PC-9 (cell line): Measurements from ENCODE around the gene RCOR3. TPM values are rescaled to one million over a fixed set of nuclear protein-coding genes. Genes with fewer than 3 reads are reported as not detected.

ENCODE experiments used
- BruUV-seq: library from RNA; stranded (reverse); fragments of 400-500 nt; replicated peaks from 2 replicates; lab custom pipeline; 2021; lab: Mats Ljungman, UMichigan
- CTCF ChIA-PET: fragments of 300-600 bp; sonication (Branson Sonifier 250); formaldehyde crosslinking; loops from one replicate; lab custom pipeline; 2022; ENCODE audit warnings: antibody characterized with exemption; lab: Charles Lee
- POLR2A ChIA-PET: fragments of 300-600 bp; sonication (Branson Sonifier 250); formaldehyde crosslinking; loops from one replicate; lab custom pipeline; 2022; ENCODE audit warnings: antibody characterized with exemption; ENCODE audit not compliant: unreplicated experiment; lab: Charles Lee
- DNase-seq, 2 experiments: peaks; one replicate each; pipeline versions ENCODE4 v3.0.0 to v3.0.0-alpha.2; 2015 to 2022; ENCODE audit warnings: mixed read lengths in 1 of 2
- H2AFZ ChIP-seq: fragments of 200-600 bp; sonication (generic); 2 replicates; pipeline ENCODE4 v1.8.1; 2017; ENCODE audit warnings: antibody characterized with exemption
- H3F3A ChIP-seq: fragments of 200-600 bp; sonication (generic); 2 replicates; pipeline ENCODE4 v1.8.1; 2017; ENCODE audit warnings: antibody characterized with exemption, mild to moderate bottlenecking, low read depth; ENCODE audit not compliant: insufficient read depth
- H3K27ac ChIP-seq: fragments of 200-600 bp; sonication (generic); 2 replicates; pipeline ENCODE4 v1.6.1; 2016; ENCODE audit warnings: mixed run types
- H3K27me3 ChIP-seq: fragments of 200-600 bp; sonication (generic); 2 replicates; pipeline ENCODE4 v1.6.1; 2016; ENCODE audit warnings: low read depth, mixed run types; ENCODE audit not compliant: insufficient read depth
- H3K36me3 ChIP-seq: fragments of 200-600 bp; sonication (generic); 2 replicates; pipeline ENCODE4 v1.6.1; 2016; ENCODE audit warnings: low read depth, mixed run types
- H3K4me1 ChIP-seq: fragments of 200-600 bp; sonication (generic); replicated peaks from 2 replicates; pipeline ENCODE4 v1.6.1; 2016; ENCODE audit warnings: mixed run types; ENCODE audit not compliant: insufficient read depth
- H3K4me2 ChIP-seq: fragments of 200-600 bp; sonication (generic); 2 replicates; pipeline ENCODE4 v1.6.1; 2017; ENCODE audit warnings: mixed run types
- H3K4me3 ChIP-seq: fragments of 200-600 bp; sonication (generic); 2 replicates; pipeline ENCODE4 v1.6.1; 2016; ENCODE audit warnings: mixed run types
- H3K79me2 ChIP-seq: fragments of 200-600 bp; sonication (generic); 2 replicates; pipeline ENCODE4 v1.6.1; 2017; ENCODE audit warnings: low read depth, mixed run types
- H3K9me2 ChIP-seq: fragments of 200-600 bp; sonication (generic); 2 replicates; pipeline ENCODE4 v1.8.1; 2017; ENCODE audit warnings: mild to moderate bottlenecking; ENCODE audit not compliant: insufficient read depth
- H3K9me3 ChIP-seq: fragments of 200-600 bp; sonication (generic); 2 replicates; pipeline ENCODE4 v1.8.1; 2016; ENCODE audit warnings: low read depth; ENCODE audit not compliant: insufficient read depth
- H4K20me1 ChIP-seq: fragments of 200-600 bp; sonication (generic); 2 replicates; pipeline ENCODE4 v1.8.1; 2017; ENCODE audit not compliant: insufficient read depth
- EZH2 ChIP-seq: fragments of 200-600 bp; sonication (generic); IDR thresholded peaks from 2 replicates; pipeline ENCODE4 v1.8.0; 2017; ENCODE audit warnings: antibody characterized with exemption, low read depth
- intact Hi-C: fragments of 100-400 bp; cut with micrococcal nuclease; formaldehyde crosslinking; loops from one replicate; pipeline ENCODE4 v1.10.0; 2022; ENCODE audit not compliant: unreplicated experiment
- total RNA-seq: library from RNA; stranded (reverse); gene quantifications from 2 replicates; pipeline ENCODE4 v1.2.3, GENCODE V29; 2021
- TF ChIP-seq, protein P1 (sequence below): fragments of 200-600 bp; sonication (generic); conservative IDR thresholded peaks from 2 replicates; pipeline ENCODE4 v1.6.1; 2017; ENCODE audit warnings: mixed run types, antibody characterized with exemption, mild to moderate bottlenecking, moderate library complexity

Gene RCOR3
- total RNA-seq, 1 experiment from 2014 or later = 48.7 TPM

DNA sequence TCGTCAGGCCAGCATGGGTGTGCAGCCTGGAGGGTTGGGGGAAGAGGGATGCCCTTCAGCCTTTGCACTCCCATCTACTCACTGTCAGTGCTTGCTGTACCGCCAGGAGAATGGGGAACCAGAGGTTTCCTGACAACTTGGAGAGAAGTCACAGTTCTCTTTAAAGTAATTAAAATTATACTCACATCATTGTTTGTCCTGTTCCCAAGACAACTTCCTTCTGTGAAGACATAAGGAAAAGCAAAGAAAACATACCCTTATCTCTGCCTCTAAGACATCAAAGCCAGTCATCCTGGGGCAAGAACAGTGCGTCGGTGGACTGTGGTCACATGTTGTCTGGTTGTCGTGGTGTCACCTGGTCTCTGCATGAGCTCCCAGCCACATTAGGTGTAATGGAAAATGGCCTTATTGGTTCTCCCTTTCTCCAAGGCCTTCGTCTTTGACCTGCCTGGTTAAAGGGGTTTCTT, 85.0 kb downstream of the RCOR3 start:
- no TSS peak for BruUV-seq
- H4K20me1 ChIP-seq = 0 out of 2 replicates have a peak, but pooled peaks cover under 1% of the 10 kb centered on the region
- CTCF ChIA-PET = no interaction called here
- intact Hi-C loops = no loop called here
- H3K9me2 ChIP-seq = no peaks in the 10 kb centered on the region
- POLR2A ChIA-PET = no interaction called here
- TF ChIP-seq EZH2 = no peak
- TF ChIP-seq, protein P1, sequence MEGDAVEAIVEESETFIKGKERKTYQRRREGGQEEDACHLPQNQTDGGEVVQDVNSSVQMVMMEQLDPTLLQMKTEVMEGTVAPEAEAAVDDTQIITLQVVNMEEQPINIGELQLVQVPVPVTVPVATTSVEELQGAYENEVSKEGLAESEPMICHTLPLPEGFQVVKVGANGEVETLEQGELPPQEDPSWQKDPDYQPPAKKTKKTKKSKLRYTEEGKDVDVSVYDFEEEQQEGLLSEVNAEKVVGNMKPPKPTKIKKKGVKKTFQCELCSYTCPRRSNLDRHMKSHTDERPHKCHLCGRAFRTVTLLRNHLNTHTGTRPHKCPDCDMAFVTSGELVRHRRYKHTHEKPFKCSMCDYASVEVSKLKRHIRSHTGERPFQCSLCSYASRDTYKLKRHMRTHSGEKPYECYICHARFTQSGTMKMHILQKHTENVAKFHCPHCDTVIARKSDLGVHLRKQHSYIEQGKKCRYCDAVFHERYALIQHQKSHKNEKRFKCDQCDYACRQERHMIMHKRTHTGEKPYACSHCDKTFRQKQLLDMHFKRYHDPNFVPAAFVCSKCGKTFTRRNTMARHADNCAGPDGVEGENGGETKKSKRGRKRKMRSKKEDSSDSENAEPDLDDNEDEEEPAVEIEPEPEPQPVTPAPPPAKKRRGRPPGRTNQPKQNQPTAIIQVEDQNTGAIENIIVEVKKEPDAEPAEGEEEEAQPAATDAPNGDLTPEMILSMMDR = no peak
- H3K9me3 ChIP-seq = no peaks in the 10 kb centered on the region
- H3K4me3 ChIP-seq = no peak overlapping the region
- no peaks in the 10 kb centered on the region for H3K79me2 ChIP-seq
- H3K27me3 ChIP-seq = no peaks in the 10 kb centered on the region
- no peaks in the 10 kb centered on the region for H3K4me1 ChIP-seq
- DNase-seq = no peak
- no peak overlapping the region for H3K4me2 ChIP-seq
- H2AFZ ChIP-seq = no peak overlapping the region
- H3F3A ChIP-seq = 0 out of 2 replicates have a peak, but pooled peaks cover 3% of the 10 kb centered on the region
- H3K27ac ChIP-seq = no peak overlapping the region
- no peaks in the 10 kb centered on the region for H3K36me3 ChIP-seq

DNA sequence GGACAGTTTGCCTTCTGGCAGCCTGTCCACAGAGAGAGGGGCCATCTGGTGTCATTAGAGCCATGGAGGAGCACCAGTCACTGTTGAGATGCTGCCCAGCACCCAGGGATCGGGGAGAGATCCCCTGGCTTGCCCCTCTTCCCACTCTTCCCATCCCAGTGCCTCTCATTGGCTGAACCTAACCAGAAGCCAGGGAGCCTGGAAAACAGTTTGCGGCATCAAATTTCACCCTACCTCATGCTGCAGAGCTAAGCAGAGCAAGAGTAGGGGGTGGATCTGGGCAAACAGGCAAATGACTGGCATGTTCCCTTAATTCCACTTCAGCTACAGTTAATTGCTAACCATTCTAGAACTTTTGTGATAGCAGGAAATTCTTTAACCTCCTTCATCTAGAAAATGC, 86.6 kb downstream of the RCOR3 start:
- POLR2A ChIA-PET = no interaction called here
- intact Hi-C loops = no loop called here
- TF ChIP-seq, protein P1 = no peak
- no peak for TF ChIP-seq EZH2
- no peak for DNase-seq
- BruUV-seq = no TSS peak
- CTCF ChIA-PET = no interaction called here
- Histone ChIP-seq H3K9me2 (no peaks in the 10 kb centered on the region), H3K27me3 (no peaks in the 10 kb centered on the region), H3F3A (0 out of 2 replicates have a peak, but pooled peaks cover 3% of the 10 kb centered on the region), H3K27ac (no peak overlapping the region), H3K79me2 (no peaks in the 10 kb centered on the region), H3K4me1 (peaks cover 6% of the 10 kb centered on the region), H2AFZ (no peak overlapping the region), H3K9me3 (no peaks in the 10 kb centered on the region), H3K4me3 (no peak overlapping the region), H4K20me1 (0 out of 2 replicates have a peak, but pooled peaks cover 3% of the 10 kb centered on the region), H3K36me3 (no peaks in the 10 kb centered on the region), H3K4me2 (no peak overlapping the region)

DNA sequence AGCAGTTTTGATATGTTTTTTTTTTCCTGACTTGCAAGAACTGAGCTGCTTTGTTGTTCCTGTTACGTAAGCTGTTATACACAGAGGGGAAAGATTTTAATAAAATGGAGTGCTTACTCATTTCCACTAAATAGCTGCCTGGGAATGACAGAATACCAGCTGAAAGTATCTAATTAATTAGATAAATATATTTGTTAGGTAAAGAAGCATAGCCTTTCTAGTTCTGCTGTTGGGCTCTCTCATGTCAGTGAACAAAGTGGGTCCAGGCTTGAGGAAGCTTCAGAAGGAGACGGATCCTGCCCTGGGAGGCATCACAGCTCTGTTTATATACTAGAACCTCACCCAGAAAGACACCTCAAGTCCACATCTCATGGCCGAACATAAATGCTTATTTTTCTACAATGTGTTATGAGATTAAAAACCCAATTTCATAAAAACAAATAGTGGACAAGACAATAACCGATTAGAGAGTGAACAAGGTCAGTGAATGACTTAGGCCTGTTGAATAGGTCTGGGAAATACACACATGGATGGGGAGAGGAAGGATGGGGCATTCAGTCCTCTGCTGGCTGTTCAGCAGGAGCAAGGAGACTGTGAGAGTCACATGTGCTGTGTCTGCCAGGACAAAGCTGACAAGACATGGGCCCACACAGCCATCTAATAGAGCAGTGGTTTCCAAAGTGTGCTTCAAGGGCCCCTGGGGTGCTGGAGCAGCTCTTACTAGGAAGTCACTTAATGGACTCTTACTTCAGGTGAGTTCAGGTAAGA, 88.1 kb downstream of the RCOR3 start:
- DNase-seq = no peak
- Histone ChIP-seq H3K4me3 (no peak overlapping the region), H3K9me2 (no peaks in the 10 kb centered on the region), H3K27me3 (no peaks in the 10 kb centered on the region), H3F3A (0 out of 2 replicates have a peak, but pooled peaks cover 3% of the 10 kb centered on the region), H4K20me1 (0 out of 2 replicates have a peak, but pooled peaks cover 3% of the 10 kb centered on the region), H3K79me2 (no peaks in the 10 kb centered on the region), H3K36me3 (no peaks in the 10 kb centered on the region), H2AFZ (no peak overlapping the region), H3K9me3 (0 out of 2 replicates have a peak, but pooled peaks cover 3% of the 10 kb centered on the region), H3K27ac (no peak overlapping the region), H3K4me2 (no peak overlapping the region), H3K4me1 (peaks cover 6% of the 10 kb centered on the region)
- CTCF ChIA-PET = interaction anchor here (1.2 kb wide), 1 partner anchor 9 kb away, joined by 3 read pairs; no protein-coding TSS in a partner anchor
- BruUV-seq = no TSS peak
- TF ChIP-seq, protein P1 = no peak
- no peak for TF ChIP-seq EZH2
- intact Hi-C loops = no loop called here
- POLR2A ChIA-PET = no interaction called here
